ENCODE results near the gene SPIRE1.

DNA sequence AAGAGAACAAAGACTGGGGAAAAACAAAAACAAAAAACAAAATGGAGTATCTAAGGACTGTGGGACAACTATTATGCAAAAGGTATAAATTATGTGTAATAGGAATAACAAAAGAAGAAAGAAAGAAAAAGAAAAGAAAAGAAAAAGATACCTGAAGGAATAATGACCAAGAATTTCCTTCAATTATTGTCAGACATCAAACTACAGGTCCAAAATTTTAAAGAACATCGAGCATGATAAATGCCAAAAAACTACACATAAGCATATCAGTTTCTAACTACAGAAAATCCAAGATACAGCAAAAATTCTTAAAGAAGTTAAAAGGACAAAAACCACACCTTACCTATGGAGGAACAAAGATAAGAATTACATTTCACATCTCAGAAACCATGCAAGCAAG is 93.0 kb downstream of the SPIRE1 start:
- TF ChIP-seq, protein P1, sequence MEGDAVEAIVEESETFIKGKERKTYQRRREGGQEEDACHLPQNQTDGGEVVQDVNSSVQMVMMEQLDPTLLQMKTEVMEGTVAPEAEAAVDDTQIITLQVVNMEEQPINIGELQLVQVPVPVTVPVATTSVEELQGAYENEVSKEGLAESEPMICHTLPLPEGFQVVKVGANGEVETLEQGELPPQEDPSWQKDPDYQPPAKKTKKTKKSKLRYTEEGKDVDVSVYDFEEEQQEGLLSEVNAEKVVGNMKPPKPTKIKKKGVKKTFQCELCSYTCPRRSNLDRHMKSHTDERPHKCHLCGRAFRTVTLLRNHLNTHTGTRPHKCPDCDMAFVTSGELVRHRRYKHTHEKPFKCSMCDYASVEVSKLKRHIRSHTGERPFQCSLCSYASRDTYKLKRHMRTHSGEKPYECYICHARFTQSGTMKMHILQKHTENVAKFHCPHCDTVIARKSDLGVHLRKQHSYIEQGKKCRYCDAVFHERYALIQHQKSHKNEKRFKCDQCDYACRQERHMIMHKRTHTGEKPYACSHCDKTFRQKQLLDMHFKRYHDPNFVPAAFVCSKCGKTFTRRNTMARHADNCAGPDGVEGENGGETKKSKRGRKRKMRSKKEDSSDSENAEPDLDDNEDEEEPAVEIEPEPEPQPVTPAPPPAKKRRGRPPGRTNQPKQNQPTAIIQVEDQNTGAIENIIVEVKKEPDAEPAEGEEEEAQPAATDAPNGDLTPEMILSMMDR (IDR thresholded peaks at IDR 0.05), result no peak
- no peak for TF ChIP-seq POLR2A (IDR thresholded peaks at IDR 0.05)

All from esophagus squamous epithelium (tissue), 4 donors.